Stimulated activated naive CD4-positive, alpha-beta T cell (primary cell): ENCODE data around the gene ARHGEF28.

Source experiments
- DNase-seq, 6 experiments: peaks; one replicate each; lab custom pipeline; 2025; lab: John Stamatoyannopoulos, UW

Gene ARHGEF28

GRCh38 chr5:73901043-73901442 is 275.0 kb downstream of the ARHGEF28 start:
- DNase-seq = no peak

GRCh38 chr5:73901455-73901854 is 275.5 kb downstream of the ARHGEF28 start:
- DNase-seq = no peak

- DNase-seq = peak in 2 of 6 experiments; percentile 63
Measured at GRCh38 chr5:73902327-73903051, 276.5 kb downstream of the ARHGEF28 start.

- no peak for DNase-seq
Measured at GRCh38 chr5:73903169-73903568, 277.2 kb downstream of the ARHGEF28 start.

GRCh38 chr5:73906277-73906676 is 280.3 kb downstream of the ARHGEF28 start:
- no peak for DNase-seq

GRCh38 chr5:73907164-73907563 is 281.2 kb downstream of the ARHGEF28 start:
- DNase-seq = no peak

GRCh38 chr5:73908395-73908794 is 282.4 kb downstream of the ARHGEF28 start:
- DNase-seq = no peak

GRCh38 chr5:73908846-73909245 is 282.9 kb downstream of the ARHGEF28 start:
- no peak for DNase-seq

- DNase-seq = no peak
Measured at GRCh38 chr5:73909474-73909873, 283.5 kb downstream of the ARHGEF28 start.

GRCh38 chr5:73911761-73912393 is 285.9 kb downstream of the ARHGEF28 start:
- DNase-seq = no peak

- no peak for DNase-seq
Measured at GRCh38 chr5:73912821-73913271, 286.9 kb downstream of the ARHGEF28 start.

- no peak for DNase-seq
Measured at GRCh38 chr5:73913971-73914370, 288.0 kb downstream of the ARHGEF28 start.

GRCh38 chr5:73915345-73915744 is 289.3 kb downstream of the ARHGEF28 start:
- DNase-seq = no peak

GRCh38 chr5:73917433-73917832 is 291.4 kb downstream of the ARHGEF28 start:
- DNase-seq = no peak

GRCh38 chr5:73917891-73918290 is 291.9 kb downstream of the ARHGEF28 start:
- DNase-seq = no peak

GRCh38 chr5:73918791-73919221 is 292.8 kb downstream of the ARHGEF28 start:
- DNase-seq = no peak

GRCh38 chr5:73921741-73922140 is 295.7 kb downstream of the ARHGEF28 start:
- no peak for DNase-seq

GRCh38 chr5:73922224-73922623 is 296.2 kb downstream of the ARHGEF28 start:
- no peak for DNase-seq

- no peak for DNase-seq
Measured at GRCh38 chr5:73922875-73923557, 297.0 kb downstream of the ARHGEF28 start.

- no peak for DNase-seq
Measured at GRCh38 chr5:73928476-73929070, 302.6 kb downstream of the ARHGEF28 start.

- DNase-seq = no peak
Measured at GRCh38 chr5:73935719-73936118, 309.7 kb downstream of the ARHGEF28 start.

- DNase-seq = no peak
Measured at GRCh38 chr5:73938280-73938937, 312.4 kb downstream of the ARHGEF28 start.
